ENCODE data around the gene IKBKE. TPM values are rescaled to one million over a fixed set of nuclear protein-coding genes. Genes with fewer than 3 reads are reported as not detected.

Gene IKBKE
- total and polyA plus RNA-seq, 2 of the 8 experiments (the other 6 are each of a cell fraction or from before 2014, with no cell fraction given), result 8.6 to 12.0 TPM

GRCh38 chr1:206469933-206470691 lies at the start of gene IKBKE (continued):
- TF ChIP-seq CHD7 (IDR thresholded peaks at IDR 0.05; ENCODE audit: insufficient replicate concordance, low read length) (no peak), SAP30 (IDR thresholded peaks at IDR 0.05; ENCODE audit: insufficient read depth, insufficient replicate concordance, low read length) (peak; percentile 46), POLR2A (IDR thresholded peaks at IDR 0.05; ENCODE audit: control extremely low read depth in 1 of 2, low read depth in 2 of 2, low read length in 2 of 2) (no peak), SP4 (IDR thresholded peaks at IDR 0.05; ENCODE audit: low read length) (no peak), SRF (IDR thresholded peaks at IDR 0.05; ENCODE audit: low read depth, low read length) (no peak), ASH2L (IDR thresholded peaks at IDR 0.05; ENCODE audit: low read length) (no peak), MAX (IDR thresholded peaks at IDR 0.05) (peak; percentile 20; the same call in 1 of the 2 replicates), ATF2 (IDR thresholded peaks at IDR 0.05; ENCODE audit: low read length) (no peak)

All from H1 (cell line).